Stimulated activated CD8-positive, alpha-beta memory T cell treated with anti-CD3 and anti-CD28 coated beads, Interleukin-4, amount 100 ng/mL, for 24 hours (primary cell): ENCODE measurements around the gene DAO.

Experiments used
- DNase-seq: peaks from one replicate; pipeline ENCODE4 v3.0.0-alpha.2; 2020; ENCODE audit warnings: low read depth

DAO gene

DNA sequence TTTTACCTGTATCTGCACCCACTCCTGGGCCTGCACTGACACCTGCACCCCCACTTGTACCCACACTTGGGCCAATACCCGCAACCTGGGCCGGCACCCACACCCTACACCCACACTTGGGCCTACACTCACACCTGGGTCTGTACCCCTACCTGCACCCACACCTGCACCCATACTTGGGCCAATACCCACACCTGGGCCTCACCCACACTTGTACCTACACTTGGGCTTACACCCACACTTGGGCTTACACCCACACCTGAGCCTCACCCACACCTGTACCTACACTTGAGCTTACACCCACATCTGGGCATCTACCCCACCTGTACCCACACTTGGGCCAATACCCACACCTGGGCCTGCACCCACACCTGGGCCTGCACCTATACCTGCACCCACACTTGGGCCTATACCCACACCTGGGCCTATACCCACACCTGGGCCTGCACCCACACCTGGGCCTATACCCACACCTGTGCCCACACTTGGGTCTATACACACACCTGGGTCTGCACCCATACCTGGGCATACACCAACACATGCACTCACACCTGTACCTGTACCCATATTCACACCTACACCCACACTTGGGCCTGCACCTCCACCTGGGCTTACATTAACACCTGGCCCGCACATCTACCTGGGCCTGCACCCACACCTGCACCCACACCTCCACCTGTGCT, 39.2 kb downstream of the DAO start:
- DNase-seq: no peak

DNA sequence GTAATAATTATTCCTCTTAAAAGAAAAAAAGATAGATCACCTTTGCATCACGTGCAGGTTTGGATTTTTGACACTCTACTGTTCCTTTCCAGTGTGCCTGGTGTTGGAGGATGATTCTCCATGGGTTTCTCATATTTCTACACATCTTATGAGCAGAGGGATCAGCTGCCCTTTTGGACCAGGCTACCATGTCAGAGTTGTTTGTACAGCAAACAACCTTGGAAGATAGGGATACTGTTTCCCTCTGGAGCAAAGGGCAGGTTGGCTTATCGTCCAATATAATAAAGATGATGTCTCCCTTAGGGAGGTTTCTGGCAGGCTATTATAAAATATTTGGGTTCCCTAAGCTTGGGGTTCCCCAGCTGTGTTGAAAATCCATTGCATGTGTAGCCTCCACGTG, 42.1 kb downstream of the DAO start:
- DNase-seq: no peak

DNA sequence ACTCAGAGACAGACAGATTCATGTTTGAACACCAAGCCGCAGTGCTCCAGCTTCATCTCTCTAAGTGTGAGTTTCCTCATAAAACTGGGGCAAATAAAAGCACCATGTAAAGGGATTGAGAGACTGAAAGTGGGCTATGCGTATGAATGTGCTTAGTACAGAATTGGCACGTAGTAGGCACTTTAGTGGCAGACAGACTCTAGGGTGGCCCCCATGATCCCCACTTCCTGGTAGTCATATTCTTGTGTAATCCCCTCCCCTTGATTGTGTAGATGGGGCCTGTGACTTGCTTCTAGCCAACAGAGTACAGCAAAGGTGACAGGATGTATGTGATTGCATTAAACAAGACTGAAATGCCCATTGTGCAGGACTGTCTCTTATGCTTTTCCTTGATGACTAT, 43.0 kb downstream of the DAO start:
- no peak for DNase-seq

DNA sequence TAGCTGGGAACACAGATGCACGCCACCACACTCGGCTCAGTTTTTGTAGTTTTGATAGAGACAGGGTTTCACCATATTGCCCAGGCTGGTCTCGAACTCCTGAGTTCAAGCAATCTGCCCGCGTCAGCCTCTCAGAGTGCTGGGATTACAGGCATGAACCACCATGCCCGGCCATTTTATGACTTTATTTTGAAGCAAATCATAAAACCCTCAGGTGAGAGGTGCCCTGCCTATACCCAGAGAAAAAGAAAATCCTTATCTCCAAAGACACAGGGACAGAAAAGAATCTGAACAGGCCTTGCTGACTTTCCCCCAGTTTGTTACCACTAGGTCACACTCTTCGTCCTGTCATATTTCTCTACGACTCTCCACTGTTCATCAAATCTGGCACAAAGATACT, 48.8 kb downstream of the DAO start:
- DNase-seq: no peak

DNA sequence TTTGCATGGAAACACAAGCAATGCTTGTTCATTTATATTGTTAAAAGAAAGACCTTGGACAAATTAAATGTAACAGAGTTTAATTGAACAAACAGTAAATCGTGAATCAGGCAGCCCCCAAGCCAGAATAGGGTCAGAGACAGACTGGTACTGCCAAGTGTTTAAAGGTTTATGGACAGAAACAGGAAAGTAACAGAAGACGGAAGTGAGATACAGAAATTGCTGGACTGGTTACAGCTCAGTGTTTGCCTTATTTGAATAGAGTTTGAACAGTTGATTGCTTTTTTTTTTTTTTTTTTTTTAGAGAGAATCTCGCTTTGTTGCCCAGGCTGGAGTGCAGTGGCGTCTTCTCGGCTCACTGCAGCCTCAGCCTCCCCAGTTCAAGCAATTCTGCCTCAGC, 50.3 kb downstream of the DAO start:
- no peak for DNase-seq

DNA sequence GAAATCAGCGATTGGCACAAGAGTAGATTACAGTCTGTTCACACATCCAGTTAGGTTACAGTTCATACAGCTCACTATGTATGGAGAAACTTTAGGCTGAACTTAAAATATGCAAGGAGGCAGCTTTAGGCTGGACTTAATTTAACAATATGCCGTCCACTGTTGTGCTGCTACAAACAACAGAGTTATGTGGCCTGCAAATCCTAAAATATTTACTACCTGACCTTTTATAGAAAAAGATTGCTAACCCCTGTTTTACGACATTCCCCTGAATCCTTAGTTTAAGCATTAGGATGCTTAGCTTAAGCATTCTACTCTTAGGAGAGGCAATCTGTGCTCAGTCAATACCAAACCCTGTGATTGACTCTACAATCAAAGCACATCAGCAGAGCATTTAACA, 50.9 kb downstream of the DAO start:
- no peak for DNase-seq

DNA sequence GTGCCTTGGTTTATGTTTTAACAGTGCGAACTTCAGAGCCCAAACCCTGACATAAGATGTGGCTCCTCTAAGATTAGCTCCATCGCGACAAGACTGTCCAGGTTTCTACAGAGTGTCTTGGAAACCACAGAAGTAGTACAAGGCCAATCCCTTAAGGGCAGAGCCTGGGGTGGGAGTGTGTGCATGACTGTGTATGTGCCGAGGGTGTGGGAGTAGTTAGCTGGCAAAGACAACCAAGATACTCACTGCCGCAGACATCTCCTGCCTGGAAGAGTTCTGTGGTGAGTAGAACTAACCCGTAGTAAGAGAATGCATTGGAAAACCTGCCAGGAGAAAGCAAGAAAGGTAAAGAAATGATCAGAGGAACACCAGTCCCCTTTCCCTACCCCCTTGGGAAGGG, 54.1 kb downstream of the DAO start:
- DNase-seq: no peak

DNA sequence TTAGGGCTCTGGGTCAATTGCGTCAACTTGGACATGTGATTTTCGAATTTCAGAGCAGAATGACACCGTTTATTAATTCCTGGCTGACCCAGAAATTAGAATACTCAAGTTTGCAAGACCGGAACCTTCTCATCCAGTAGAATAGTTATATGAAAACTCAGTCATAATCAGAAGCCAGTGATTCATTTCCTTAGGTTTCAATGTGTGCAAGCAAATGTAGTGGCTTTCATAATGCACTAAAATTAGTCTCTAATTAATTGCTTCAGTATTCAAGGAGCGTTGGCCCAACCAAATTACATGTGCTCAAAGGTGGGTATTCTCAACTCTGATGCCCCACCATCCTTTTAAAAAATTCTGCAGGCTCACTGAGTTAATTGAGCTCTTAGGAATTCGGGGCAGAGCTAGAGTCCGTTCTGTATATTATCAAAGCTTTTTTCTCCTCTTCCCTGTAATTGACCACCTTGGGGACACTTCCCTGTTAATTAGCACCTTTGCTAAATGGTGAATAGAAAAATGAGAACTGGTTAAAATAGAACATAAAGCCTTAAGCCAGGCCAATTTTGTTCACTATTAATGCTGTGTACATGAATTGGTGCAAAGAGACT, 55.4 kb downstream of the DAO start:
- DNase-seq: no peak

DNA sequence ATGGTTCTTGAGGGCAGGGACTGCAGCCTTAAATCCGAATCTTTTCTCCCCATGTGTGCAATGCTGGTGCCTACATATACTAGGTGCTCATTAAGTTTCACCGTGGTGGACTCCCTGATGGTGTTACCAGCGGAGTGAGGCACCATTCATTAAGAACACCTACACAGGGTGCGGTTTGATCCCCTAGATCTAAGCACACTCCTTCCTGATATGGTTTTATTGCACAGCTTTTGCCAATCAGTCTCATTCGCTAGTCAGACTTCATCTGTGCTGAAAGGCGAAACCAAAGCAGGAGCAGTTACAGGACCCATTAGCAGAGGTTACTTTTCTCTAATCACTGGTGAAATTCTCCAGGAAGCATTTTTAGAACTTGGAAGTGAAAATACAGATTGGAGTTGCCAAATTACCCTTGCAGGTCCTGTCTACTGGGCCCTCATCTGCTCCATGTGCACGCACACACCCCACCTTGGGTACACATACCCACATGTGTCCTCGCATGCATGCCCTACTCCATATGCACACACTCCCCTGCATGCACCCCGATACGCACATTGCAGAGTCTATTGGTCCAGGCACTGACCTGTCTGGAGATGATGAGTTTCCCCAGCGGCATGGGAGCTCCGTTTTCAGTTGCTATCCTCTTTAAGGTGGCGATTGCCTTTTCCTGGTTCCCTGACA, 58.5 kb downstream of the DAO start:
- no peak for DNase-seq

DNA sequence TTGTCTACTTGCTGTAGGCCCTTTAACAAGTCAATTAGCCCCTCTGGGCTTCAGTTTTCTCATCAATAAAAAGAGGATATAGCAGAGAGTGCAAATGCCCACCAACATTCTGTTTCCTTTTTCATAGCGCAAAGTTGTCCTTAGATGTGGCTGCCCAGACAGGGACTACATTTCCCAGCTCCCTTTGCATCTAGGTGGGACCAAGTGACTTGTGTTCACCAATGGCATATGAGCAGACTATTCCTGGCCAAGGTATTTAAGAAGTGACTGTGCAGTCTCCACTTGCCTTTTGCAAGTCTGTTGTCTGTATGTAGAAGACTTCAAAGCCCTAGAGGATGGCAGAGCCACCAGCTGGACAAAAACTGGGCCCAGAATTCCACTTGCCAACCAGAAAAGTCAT, 59.7 kb downstream of the DAO start:
- no peak for DNase-seq

DNA sequence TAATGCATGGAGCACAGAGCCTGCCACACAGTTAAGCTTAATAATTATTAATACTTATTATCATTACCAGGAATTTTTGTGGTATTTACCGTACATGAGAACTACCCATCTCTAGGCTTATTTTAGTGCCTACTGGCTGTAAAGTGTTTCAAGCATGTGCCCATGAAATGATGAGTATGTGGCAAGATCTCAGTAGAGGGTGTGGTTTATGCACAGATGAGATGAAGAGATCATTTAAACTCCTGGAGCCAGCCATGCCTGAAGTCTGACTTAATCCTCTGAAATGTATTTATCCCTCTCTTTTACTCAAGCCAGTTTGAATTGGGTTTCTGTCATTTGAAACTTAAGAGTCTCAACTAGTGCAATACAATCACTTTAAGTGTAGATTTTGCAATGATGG, 60.2 kb downstream of the DAO start:
- DNase-seq: no peak

DNA sequence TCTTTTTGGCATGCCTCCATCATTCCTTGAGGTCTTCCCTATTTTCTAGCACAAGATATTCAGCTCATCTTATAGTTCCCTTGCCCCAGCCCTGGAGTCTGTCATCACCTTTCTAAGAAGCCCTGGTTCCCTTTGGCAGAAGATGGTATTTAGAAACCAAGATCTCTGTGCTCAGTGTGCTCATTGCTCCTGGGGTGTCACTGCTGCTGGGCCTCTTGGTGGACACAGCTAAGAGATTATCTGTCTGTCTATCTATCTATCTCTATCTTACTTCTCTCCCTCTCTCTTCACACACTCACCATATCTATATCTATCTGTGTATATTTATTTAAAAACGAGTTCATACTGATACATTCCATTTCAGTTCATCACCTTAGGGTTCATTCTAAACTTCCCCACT, 67.2 kb downstream of the DAO start:
- no peak for DNase-seq

DNA sequence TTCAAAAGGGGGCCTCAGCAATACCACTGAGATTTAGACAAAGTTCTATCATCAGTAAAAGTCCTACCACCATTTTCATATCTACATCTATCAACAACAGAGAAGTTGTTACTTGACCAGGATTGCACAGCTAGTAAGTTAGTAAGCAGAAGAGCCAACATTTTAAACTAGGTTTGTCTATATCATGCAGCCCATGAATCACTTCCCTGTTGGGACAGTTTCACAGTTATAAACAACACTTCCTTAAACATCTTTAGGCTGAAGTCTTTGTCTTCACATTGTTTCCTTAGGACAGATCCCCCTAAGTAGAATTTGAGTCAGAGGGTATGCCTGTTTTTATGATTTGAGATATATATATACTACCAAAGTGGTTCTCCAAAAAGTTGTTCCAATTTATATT, 68.5 kb downstream of the DAO start:
- DNase-seq: no peak

DNA sequence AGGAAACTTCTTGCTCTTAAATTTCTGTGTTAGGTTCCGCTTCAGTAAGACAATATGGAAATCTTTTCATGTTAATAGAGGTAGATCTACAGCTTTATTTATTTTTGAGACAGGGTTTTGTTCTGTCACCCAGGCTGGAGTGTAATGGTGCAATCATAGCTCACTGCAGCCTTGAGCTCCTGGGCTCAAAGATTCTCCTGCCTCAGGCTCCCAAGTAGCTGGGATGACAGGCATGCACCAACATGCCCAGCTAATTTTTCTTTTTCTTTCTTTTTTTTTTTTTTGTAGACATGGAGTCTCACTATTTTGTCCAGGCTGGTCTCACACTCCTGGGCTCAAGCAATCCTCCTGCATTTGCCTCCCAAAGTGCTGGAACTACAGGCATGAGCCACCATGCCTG, 70.1 kb downstream of the DAO start:
- DNase-seq: no peak
